ENCODE data around the gene INPP5K.

DNA sequence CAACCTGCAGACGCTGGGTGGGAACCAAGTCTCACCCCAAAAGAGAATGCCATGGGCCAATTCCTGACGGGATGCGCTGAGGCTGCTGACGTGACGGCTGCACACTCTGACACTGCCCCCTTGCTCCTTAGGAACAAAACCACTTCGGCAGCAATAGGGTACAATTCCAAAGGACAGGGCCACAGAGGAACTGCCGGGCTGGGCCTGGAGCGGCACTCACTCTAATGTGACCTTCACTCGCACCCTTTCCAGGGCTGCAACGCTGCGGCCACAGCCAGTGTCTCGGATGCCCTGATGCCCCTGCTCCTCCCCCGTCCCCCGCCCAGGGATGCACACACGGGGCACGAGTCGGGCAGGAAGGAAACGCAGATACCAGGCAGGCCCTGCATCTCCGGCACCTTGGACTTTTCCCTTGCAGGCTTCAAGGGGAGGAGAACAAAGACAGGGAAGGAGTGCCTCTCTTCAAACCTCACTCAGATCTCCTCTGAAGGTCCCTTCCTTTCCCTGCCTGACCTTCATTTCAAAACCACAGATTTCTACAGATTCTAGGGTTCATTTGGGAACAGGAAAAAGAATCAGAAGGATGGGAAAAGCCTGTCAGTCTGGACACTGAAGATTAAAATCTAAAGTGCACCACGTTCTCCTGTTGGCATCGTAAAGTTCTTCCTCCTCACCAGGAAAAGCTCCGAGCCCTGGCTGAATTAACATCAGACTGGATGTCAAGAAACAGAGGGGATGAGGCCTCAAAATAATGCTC is 43.9 kb upstream of the INPP5K start:
- no peak for TF ChIP-seq POLR2A (IDR thresholded peaks at IDR 0.05)
- TF ChIP-seq, protein P1, sequence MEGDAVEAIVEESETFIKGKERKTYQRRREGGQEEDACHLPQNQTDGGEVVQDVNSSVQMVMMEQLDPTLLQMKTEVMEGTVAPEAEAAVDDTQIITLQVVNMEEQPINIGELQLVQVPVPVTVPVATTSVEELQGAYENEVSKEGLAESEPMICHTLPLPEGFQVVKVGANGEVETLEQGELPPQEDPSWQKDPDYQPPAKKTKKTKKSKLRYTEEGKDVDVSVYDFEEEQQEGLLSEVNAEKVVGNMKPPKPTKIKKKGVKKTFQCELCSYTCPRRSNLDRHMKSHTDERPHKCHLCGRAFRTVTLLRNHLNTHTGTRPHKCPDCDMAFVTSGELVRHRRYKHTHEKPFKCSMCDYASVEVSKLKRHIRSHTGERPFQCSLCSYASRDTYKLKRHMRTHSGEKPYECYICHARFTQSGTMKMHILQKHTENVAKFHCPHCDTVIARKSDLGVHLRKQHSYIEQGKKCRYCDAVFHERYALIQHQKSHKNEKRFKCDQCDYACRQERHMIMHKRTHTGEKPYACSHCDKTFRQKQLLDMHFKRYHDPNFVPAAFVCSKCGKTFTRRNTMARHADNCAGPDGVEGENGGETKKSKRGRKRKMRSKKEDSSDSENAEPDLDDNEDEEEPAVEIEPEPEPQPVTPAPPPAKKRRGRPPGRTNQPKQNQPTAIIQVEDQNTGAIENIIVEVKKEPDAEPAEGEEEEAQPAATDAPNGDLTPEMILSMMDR (IDR thresholded peaks at IDR 0.05 in 4 of 5, conservative IDR thresholded peaks at IDR 0.05 in 1 of 5): no peak
